ENCODE measurements around the gene INO80D.
"Not testable (repeated sequence)": the region's sequence is repeated elsewhere in the genome, so short reads cannot be mapped to it uniquely, and the experiment has no call there.

Gene INO80D

DNA sequence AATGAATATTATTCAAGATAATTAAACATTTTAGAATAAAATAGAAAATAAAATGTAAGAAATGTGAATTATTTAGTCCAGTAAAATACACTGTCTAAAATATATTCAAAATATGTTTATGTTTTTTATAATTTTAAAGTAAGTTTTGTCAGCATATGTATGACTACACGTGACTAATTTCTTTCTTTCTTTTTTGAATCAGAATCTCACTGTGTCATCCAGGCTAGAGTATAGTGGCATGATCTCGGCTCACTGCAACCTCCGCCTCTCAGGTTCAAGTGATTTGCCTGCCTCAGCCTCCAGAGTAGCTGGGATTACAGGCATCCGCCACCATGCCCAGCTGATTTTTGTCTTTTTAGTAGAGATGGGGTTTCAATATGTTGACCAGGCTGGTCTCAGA, 19.1 kb upstream of the INO80D start:
- no peaks in the 10 kb centered on the region for H3K27me3 ChIP-seq (ENCODE audit: insufficient read depth, low read length)
- H3K9me3 ChIP-seq (ENCODE audit: low read length) = no peaks in the 10 kb centered on the region
- H3K9me2 ChIP-seq (ENCODE audit: low read depth, low read length) = no peaks in the 10 kb centered on the region
- H3F3A ChIP-seq (ENCODE audit: insufficient read depth, low read length) = no peaks in the 10 kb centered on the region
- H3K9ac ChIP-seq (ENCODE audit: low read length) = no peak overlapping the region
- no peaks in the 10 kb centered on the region for H4K20me1 ChIP-seq (ENCODE audit: insufficient read depth, low read length)
- H3K4me2 ChIP-seq (ENCODE audit: low read length) = no peak overlapping the region
- H2AFZ ChIP-seq (ENCODE audit: low read length) = no peak overlapping the region
- no peaks in the 10 kb centered on the region for H3K4me1 ChIP-seq (ENCODE audit: insufficient read depth, low read length, severe bottlenecking)
- TF ChIP-seq, protein P1, sequence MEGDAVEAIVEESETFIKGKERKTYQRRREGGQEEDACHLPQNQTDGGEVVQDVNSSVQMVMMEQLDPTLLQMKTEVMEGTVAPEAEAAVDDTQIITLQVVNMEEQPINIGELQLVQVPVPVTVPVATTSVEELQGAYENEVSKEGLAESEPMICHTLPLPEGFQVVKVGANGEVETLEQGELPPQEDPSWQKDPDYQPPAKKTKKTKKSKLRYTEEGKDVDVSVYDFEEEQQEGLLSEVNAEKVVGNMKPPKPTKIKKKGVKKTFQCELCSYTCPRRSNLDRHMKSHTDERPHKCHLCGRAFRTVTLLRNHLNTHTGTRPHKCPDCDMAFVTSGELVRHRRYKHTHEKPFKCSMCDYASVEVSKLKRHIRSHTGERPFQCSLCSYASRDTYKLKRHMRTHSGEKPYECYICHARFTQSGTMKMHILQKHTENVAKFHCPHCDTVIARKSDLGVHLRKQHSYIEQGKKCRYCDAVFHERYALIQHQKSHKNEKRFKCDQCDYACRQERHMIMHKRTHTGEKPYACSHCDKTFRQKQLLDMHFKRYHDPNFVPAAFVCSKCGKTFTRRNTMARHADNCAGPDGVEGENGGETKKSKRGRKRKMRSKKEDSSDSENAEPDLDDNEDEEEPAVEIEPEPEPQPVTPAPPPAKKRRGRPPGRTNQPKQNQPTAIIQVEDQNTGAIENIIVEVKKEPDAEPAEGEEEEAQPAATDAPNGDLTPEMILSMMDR (IDR thresholded peaks at IDR 0.05; ENCODE audit: low read length) = no peak
- TF ChIP-seq EZH2 (IDR thresholded peaks at IDR 0.05; ENCODE audit: borderline replicate concordance, low read length) = no peak
- no peak overlapping the region for H3K4me3 ChIP-seq (ENCODE audit: low read depth, low read length, poor library complexity, severe bottlenecking)
- H3K36me3 ChIP-seq (ENCODE audit: insufficient read depth, low read length) = no peaks in the 10 kb centered on the region
- no peaks in the 10 kb centered on the region for H3K79me2 ChIP-seq (ENCODE audit: insufficient read depth, low read length)
- H3K27ac ChIP-seq (ENCODE audit: low read depth, low read length, poor library complexity, severe bottlenecking) = no peak overlapping the region

DNA sequence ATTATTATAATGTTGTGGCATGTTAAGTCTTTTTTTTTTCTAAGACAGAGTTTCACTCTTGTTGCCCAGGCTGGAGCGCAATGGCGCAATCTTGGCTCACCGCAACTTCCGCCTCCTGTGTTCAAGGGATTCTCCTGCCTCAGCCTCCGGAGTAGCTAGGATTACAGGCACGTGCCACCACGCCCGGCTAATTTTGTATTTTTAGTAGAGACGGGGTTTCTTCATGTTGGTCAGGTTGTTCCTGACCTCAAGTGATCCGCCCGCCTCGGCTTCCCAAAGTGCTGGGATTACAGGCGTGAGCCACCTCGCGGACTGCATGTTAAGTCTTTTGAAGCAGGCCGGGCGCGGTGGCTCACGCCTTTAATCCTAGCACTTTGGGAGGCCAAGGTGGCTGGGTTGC, 12.9 kb upstream of the INO80D start:
- H3K4me1 ChIP-seq (ENCODE audit: insufficient read depth, low read length, severe bottlenecking); H3K27ac ChIP-seq (ENCODE audit: low read depth, low read length, poor library complexity, severe bottlenecking); H2AFZ ChIP-seq (ENCODE audit: low read length); H3K9me3 ChIP-seq (ENCODE audit: low read length); H4K20me1 ChIP-seq (ENCODE audit: insufficient read depth, low read length); H3K36me3 ChIP-seq (ENCODE audit: insufficient read depth, low read length); H3K9me2 ChIP-seq (ENCODE audit: low read depth, low read length); H3K27me3 ChIP-seq (ENCODE audit: insufficient read depth, low read length); H3K79me2 ChIP-seq (ENCODE audit: insufficient read depth, low read length); H3K4me3 ChIP-seq (ENCODE audit: low read depth, low read length, poor library complexity, severe bottlenecking); H3K9ac ChIP-seq (ENCODE audit: low read length); H3K4me2 ChIP-seq (ENCODE audit: low read length); H3F3A ChIP-seq (ENCODE audit: insufficient read depth, low read length): not testable (repeated sequence)

DNA sequence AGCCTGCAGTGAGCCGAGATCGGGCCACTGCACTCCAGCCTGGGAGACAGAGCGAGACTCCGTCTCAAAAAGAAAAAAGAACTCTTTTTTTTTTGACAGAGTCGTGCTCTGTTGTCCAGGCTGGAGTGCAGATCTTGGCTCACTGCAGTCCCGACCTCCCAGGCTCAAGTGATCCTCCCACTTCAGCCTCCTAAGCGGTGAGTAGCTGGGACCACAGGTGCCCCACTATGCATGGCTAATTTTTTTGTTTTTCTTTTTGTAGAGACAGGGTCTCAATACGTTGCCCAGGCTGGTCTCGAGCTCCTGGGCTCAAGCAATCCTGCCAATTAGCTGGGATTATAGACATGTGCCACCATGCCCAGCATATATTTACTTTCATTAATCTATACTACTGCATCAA, 12.5 kb upstream of the INO80D start:
- Histone ChIP-seq H3K27me3 (ENCODE audit: insufficient read depth, low read length) (no peaks in the 10 kb centered on the region), H3K4me2 (ENCODE audit: low read length) (no peak overlapping the region), H4K20me1 (ENCODE audit: insufficient read depth, low read length) (no peaks in the 10 kb centered on the region), H2AFZ (ENCODE audit: low read length) (no peak overlapping the region), H3K4me1 (ENCODE audit: insufficient read depth, low read length, severe bottlenecking) (peaks cover 6% of the 10 kb centered on the region), H3F3A (ENCODE audit: insufficient read depth, low read length) (no peaks in the 10 kb centered on the region), H3K4me3 (ENCODE audit: low read depth, low read length, poor library complexity, severe bottlenecking) (no peak overlapping the region), H3K9ac (ENCODE audit: low read length) (no peak overlapping the region), H3K9me2 (ENCODE audit: low read depth, low read length) (no peaks in the 10 kb centered on the region), H3K9me3 (ENCODE audit: low read length) (no peaks in the 10 kb centered on the region), H3K79me2 (ENCODE audit: insufficient read depth, low read length) (no peaks in the 10 kb centered on the region), H3K36me3 (ENCODE audit: insufficient read depth, low read length) (no peaks in the 10 kb centered on the region), H3K27ac (ENCODE audit: low read depth, low read length, poor library complexity, severe bottlenecking) (no peak overlapping the region)
- TF ChIP-seq, protein P1 (IDR thresholded peaks at IDR 0.05; ENCODE audit: low read length) = no peak
- TF ChIP-seq EZH2 (IDR thresholded peaks at IDR 0.05; ENCODE audit: borderline replicate concordance, low read length) = no peak

DNA sequence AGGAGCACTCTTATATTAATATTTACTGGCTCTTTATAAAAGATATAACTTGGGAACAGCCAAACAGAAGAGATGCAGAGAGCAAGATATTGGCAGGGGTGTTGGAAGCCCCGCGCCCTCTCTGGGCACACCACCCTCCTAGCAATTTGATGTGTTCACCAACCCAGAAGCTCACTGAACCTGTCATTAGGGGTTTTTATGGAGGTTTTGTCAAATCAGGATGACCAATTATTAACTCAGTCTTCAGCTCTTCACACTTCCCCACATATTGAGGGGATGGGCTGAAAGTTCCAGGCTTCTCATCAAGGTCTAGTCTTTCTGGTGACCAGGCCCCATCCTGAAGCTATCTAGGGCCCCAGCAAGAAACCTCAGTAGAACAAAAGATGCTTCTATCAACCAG, 10.9 kb upstream of the INO80D start:
- no peaks in the 10 kb centered on the region for H3K79me2 ChIP-seq (ENCODE audit: insufficient read depth, low read length)
- TF ChIP-seq, protein P1 (IDR thresholded peaks at IDR 0.05; ENCODE audit: low read length) = no peak
- no peak for TF ChIP-seq EZH2 (IDR thresholded peaks at IDR 0.05; ENCODE audit: borderline replicate concordance, low read length)
- no peaks in the 10 kb centered on the region for H3K9me3 ChIP-seq (ENCODE audit: low read length)
- H3F3A ChIP-seq (ENCODE audit: insufficient read depth, low read length) = no peaks in the 10 kb centered on the region
- no peaks in the 10 kb centered on the region for H4K20me1 ChIP-seq (ENCODE audit: insufficient read depth, low read length)
- no peak overlapping the region for H3K27ac ChIP-seq (ENCODE audit: low read depth, low read length, poor library complexity, severe bottlenecking)
- H3K27me3 ChIP-seq (ENCODE audit: insufficient read depth, low read length) = no peaks in the 10 kb centered on the region
- H3K4me2 ChIP-seq (ENCODE audit: low read length) = no peak overlapping the region
- no peak overlapping the region for H3K9ac ChIP-seq (ENCODE audit: low read length)
- H3K4me3 ChIP-seq (ENCODE audit: low read depth, low read length, poor library complexity, severe bottlenecking) = no peak overlapping the region
- H3K4me1 ChIP-seq (ENCODE audit: insufficient read depth, low read length, severe bottlenecking) = peaks cover 6% of the 10 kb centered on the region
- no peak overlapping the region for H2AFZ ChIP-seq (ENCODE audit: low read length)
- H3K9me2 ChIP-seq (ENCODE audit: low read depth, low read length) = no peaks in the 10 kb centered on the region
- no peaks in the 10 kb centered on the region for H3K36me3 ChIP-seq (ENCODE audit: insufficient read depth, low read length)
